K562 (cell line): ENCODE data around the gene TSG101. TPM values are rescaled to one million over a fixed set of nuclear protein-coding genes. Genes with fewer than 3 reads are reported as not detected.

Experiments
- ELF1 ChIP-seq: fragments of 200-800 bp; sonication (Bioruptor generic); IDR thresholded peaks from 2 replicates; pipeline ENCODE4 v1.6.1; 2016; ENCODE audit warnings: missing genetic modification characterization, missing compliant biosample characterization
- KDM2B ChIP-seq: fragments of 250-450 bp; sonication (Bioruptor Pico); IDR thresholded peaks from 2 replicates; pipeline ENCODE4 v1.8.0; 2021; ENCODE audit warnings: mild to moderate bottlenecking, moderate library complexity
- RBBP5 ChIP-seq: fragments of 200-600 bp; sonication (generic); IDR thresholded peaks from 2 replicates; pipeline ENCODE4 v1.6.1; 2012; ENCODE audit warnings: borderline replicate concordance, mild to moderate bottlenecking, low read length, control low read depth, inconsistent platforms; ENCODE audit not compliant: insufficient read depth, poor library complexity, severe bottlenecking
- RBFOX2 ChIP-seq: fragments of 200-400 bp; formaldehyde crosslinking; IDR thresholded peaks from 2 replicates; pipeline ENCODE4 v1.6.1; 2017; ENCODE audit warnings: low read depth, mild to moderate bottlenecking, low read length, moderate library complexity
- SMARCA4 ChIP-seq: fragments of 450-650 bp; IDR thresholded peaks from 2 replicates; pipeline ENCODE4 v1.6.1; 2016
- SMC3 ChIP-seq: conservative IDR thresholded peaks from 2 replicates; pipeline ENCODE4 v1.6.1; 2011; ENCODE audit warnings: low read depth, low read length, improper control_type of control experiment; ENCODE audit not compliant: insufficient read depth
- SRSF3 ChIP-seq: fragments of 200-400 bp; formaldehyde crosslinking; IDR thresholded peaks from 2 replicates; pipeline ENCODE4 v1.6.1; 2016; ENCODE audit warnings: mild to moderate bottlenecking, low read length, moderate library complexity; ENCODE audit not compliant: insufficient read depth
- SUPT5H ChIP-seq: fragments of 450-650 bp; IDR thresholded peaks from 2 replicates; pipeline ENCODE4 v1.6.1; 2016
- TEAD1 ChIP-seq, 2 experiments: fragments of 450-650 bp in 1 of 2; sonication (generic) in 1 of 2; formaldehyde crosslinking; IDR thresholded peaks; 2 replicates each; pipeline versions ENCODE4 v1.4.0 to v1.8.0; 2020 to 2022; ENCODE audit warnings: mild to moderate bottlenecking in 2 of 2, missing genetic modification reagents in 1 of 2
- TEAD4 ChIP-seq, 2 experiments: sonication (generic) in 1 of 2; formaldehyde crosslinking in 1 of 2; IDR thresholded peaks; 2 replicates each; pipeline versions ENCODE4 v1.6.1 to v1.8.0; 2012 to 2022; ENCODE audit warnings: borderline replicate concordance in 1 of 2, inconsistent platforms in 1 of 2, low read length in 1 of 2, mild to moderate bottlenecking in 1 of 2, missing genetic modification reagents in 1 of 2
- TRIM24 ChIP-seq, 2 experiments: fragments of 450-650 bp; IDR thresholded peaks; 2 replicates each; pipeline ENCODE4 v1.6.1; 2016
- XRCC5 ChIP-seq: fragments of 200-400 bp; formaldehyde crosslinking; IDR thresholded peaks from 2 replicates; pipeline ENCODE4 v1.6.1; 2017; ENCODE audit warnings: low read depth, mild to moderate bottlenecking, low read length
- ZNF696 ChIP-seq: fragments of 250-450 bp; sonication (Bioruptor Pico); conservative IDR thresholded peaks from 2 replicates; pipeline ENCODE4 v1.4.0; 2020; ENCODE audit warnings: mild to moderate bottlenecking, moderate library complexity
- polyA plus RNA-seq, 8 experiments: library from polyadenylated mRNA; depleted of rRNA in 4 of 8; stranded (reverse) in 5 of 8; unstranded in 3 of 8; fragments of >200 nt; fragmentation: Nextera tagmentation in 2 of 8; fragmentation: Illumina TruSeq in 1 of 8; extraction: Ambion mirVana in 2 of 8; extraction: Trizol in 1 of 8; gene quantifications; 2 replicates each; pipeline versions ENCODE4 v1.2.1 to v1.2.3, GENCODE V29; 2011 to 2014; ENCODE audit warnings: inconsistent platforms in 1 of 8, missing spikeins in 1 of 8
- total RNA-seq, 7 experiments: library from RNA; depleted of rRNA in 6 of 7; stranded (reverse); fragments of >200 nt in 6 of 7; fragmentation: Illumina TruSeq in 2 of 7; extraction: Trizol in 2 of 7; gene quantifications; 2 replicates each; pipeline versions ENCODE4 v1.2.1 to v1.2.3, GENCODE V29; 2011 to 2021; ENCODE audit warnings: low replicate concordance in 1 of 7
- TF ChIP-seq, protein P1 (sequence below): fragments of 450-650 bp; formaldehyde crosslinking; conservative IDR thresholded peaks from 2 replicates; pipeline ENCODE4 v1.4.0; 2022; ENCODE audit warnings: mild to moderate bottlenecking, missing genetic modification characterization
- TF ChIP-seq, protein P2 (sequence below): fragments of 250-450 bp; sonication (Bioruptor Pico); IDR thresholded peaks from 2 replicates; pipeline ENCODE4 v1.4.0; 2020; ENCODE audit warnings: mild to moderate bottlenecking, moderate library complexity, borderline replicate concordance
- TF ChIP-seq, protein P3 (sequence below): IDR thresholded peaks from 3 replicates; pipeline ENCODE4 v1.6.1; 2011; ENCODE audit warnings: borderline replicate concordance, mild to moderate bottlenecking; ENCODE audit not compliant: insufficient read length, insufficient read depth
- TF ChIP-seq, protein P4 (sequence below): fragments of 250-450 bp; sonication (Bioruptor Pico); IDR thresholded peaks from 2 replicates; pipeline ENCODE4 v1.9.0; 2021; ENCODE audit warnings: mild to moderate bottlenecking
- TF ChIP-seq, protein P5 (sequence below): fragments of 250-450 bp; sonication (Bioruptor Pico); IDR thresholded peaks from 2 replicates; pipeline ENCODE4 v1.4.0; 2020; ENCODE audit warnings: mild to moderate bottlenecking
- TF ChIP-seq, protein P6 (sequence below): sonication (generic); formaldehyde crosslinking; IDR thresholded peaks from 2 replicates; pipeline ENCODE4 v1.9.0; 2022; ENCODE audit warnings: mild to moderate bottlenecking, missing genetic modification reagents

TSG101 gene
- total and polyA plus RNA-seq, 9 of the 15 experiments (the other 6 are each of a cell fraction or from before 2014, with no cell fraction given), result 24.6 to 141 (median 60.0) TPM

DNA sequence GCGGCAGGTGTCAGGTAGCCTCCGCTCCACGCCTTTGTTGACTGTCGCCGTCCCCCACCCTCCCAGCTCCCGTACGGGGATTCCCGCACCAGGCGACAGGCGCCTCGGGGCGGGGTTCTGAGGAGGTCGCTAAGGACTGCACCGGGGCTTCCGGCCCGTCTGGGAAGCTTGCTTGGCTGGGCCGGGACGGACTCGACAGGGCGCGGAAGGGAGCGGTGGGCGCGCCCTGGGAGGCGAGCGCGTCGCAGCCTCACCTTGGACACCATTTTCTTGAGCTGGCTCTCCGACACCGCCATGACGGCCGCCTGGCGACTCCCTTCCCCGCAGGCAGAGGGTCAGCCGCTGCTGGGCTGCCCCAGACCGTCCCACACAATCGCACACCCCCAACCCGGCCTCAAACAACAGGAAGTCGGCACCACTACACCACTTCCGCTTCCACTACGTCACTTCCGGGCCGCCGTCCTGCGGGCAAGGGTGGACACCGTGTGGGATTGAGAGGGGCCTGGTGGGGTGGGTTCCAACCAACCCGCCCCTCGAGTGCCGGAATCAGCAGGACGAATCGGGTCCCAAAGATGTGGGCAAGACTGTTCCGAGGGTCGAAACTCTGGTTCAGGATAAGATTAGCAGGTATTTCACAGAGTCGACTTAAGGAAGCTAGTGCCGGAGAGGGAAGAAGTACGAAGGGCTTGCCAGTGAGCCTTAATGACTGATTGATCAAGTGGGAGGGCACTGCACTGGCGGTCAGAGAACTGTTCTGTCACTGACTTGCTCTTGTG is at the start of gene TSG101 (continued):
- TF ChIP-seq, protein P1, sequence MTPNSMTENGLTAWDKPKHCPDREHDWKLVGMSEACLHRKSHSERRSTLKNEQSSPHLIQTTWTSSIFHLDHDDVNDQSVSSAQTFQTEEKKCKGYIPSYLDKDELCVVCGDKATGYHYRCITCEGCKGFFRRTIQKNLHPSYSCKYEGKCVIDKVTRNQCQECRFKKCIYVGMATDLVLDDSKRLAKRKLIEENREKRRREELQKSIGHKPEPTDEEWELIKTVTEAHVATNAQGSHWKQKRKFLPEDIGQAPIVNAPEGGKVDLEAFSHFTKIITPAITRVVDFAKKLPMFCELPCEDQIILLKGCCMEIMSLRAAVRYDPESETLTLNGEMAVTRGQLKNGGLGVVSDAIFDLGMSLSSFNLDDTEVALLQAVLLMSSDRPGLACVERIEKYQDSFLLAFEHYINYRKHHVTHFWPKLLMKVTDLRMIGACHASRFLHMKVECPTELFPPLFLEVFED (CRISPR knock-in tag), result no peak
- TF ChIP-seq KDM2B (CRISPR knock-in tag) (no peak), SMARCA4 (no peak), TEAD1 (CRISPR knock-in tag; IDR thresholded peaks at IDR 0.05) (no peak; a peak in 2 of 4 replicates), TEAD4 (IDR thresholded peaks at IDR 0.05; ENCODE audit: low read length) (0 out of 2 replicates have a peak, but pooled peaks have one; percentile 9), TEAD4 (CRISPR knock-in tag; IDR thresholded peaks at IDR 0.05; ENCODE audit: borderline replicate concordance) (no peak), SUPT5H (peak; percentile 98), ZNF696 (CRISPR knock-in tag) (no peak), SMC3 (no peak), SRSF3 (no peak), XRCC5 (no peak), RBFOX2 (peak; percentile 98), RBBP5 (peak; percentile 98), ELF1 (tag) (peak; percentile 98), TRIM24 (IDR thresholded peaks at IDR 0.05) (peak in 1 of 2 experiments; percentile 78; a peak in 2 of 4 replicates)
- TF ChIP-seq, protein P2, sequence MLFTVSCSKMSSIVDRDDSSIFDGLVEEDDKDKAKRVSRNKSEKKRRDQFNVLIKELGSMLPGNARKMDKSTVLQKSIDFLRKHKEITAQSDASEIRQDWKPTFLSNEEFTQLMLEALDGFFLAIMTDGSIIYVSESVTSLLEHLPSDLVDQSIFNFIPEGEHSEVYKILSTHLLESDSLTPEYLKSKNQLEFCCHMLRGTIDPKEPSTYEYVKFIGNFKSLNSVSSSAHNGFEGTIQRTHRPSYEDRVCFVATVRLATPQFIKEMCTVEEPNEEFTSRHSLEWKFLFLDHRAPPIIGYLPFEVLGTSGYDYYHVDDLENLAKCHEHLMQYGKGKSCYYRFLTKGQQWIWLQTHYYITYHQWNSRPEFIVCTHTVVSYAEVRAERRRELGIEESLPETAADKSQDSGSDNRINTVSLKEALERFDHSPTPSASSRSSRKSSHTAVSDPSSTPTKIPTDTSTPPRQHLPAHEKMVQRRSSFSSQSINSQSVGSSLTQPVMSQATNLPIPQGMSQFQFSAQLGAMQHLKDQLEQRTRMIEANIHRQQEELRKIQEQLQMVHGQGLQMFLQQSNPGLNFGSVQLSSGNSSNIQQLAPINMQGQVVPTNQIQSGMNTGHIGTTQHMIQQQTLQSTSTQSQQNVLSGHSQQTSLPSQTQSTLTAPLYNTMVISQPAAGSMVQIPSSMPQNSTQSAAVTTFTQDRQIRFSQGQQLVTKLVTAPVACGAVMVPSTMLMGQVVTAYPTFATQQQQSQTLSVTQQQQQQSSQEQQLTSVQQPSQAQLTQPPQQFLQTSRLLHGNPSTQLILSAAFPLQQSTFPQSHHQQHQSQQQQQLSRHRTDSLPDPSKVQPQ, result no peak
- TF ChIP-seq, protein P3, sequence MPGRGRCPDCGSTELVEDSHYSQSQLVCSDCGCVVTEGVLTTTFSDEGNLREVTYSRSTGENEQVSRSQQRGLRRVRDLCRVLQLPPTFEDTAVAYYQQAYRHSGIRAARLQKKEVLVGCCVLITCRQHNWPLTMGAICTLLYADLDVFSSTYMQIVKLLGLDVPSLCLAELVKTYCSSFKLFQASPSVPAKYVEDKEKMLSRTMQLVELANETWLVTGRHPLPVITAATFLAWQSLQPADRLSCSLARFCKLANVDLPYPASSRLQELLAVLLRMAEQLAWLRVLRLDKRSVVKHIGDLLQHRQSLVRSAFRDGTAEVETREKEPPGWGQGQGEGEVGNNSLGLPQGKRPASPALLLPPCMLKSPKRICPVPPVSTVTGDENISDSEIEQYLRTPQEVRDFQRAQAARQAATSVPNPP, result no peak
- TF ChIP-seq, protein P4, sequence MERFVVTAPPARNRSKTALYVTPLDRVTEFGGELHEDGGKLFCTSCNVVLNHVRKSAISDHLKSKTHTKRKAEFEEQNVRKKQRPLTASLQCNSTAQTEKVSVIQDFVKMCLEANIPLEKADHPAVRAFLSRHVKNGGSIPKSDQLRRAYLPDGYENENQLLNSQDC (CRISPR knock-in tag), result no peak
- TF ChIP-seq, protein P5, sequence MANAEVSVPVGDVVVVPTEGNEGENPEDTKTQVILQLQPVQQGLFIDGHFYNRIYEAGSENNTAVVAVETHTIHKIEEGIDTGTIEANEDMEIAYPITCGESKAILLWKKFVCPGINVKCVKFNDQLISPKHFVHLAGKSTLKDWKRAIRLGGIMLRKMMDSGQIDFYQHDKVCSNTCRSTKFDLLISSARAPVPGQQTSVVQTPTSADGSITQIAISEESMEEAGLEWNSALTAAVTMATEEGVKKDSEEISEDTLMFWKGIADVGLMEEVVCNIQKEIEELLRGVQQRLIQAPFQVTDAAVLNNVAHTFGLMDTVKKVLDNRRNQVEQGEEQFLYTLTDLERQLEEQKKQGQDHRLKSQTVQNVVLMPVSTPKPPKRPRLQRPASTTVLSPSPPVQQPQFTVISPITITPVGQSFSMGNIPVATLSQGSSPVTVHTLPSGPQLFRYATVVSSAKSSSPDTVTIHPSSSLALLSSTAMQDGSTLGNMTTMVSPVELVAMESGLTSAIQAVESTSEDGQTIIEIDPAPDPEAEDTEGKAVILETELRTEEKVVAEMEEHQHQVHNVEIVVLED, result peak; percentile 36; the same call in 1 of the 2 replicates
- TF ChIP-seq, protein P6, sequence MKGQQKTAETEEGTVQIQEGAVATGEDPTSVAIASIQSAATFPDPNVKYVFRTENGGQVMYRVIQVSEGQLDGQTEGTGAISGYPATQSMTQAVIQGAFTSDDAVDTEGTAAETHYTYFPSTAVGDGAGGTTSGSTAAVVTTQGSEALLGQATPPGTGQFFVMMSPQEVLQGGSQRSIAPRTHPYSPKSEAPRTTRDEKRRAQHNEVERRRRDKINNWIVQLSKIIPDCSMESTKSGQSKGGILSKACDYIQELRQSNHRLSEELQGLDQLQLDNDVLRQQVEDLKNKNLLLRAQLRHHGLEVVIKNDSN (CRISPR knock-in tag), result no peak
